GM18526 (cell line): ENCODE data around the gene LRRC32.

Experiments
- POLR2A ChIP-seq: IDR thresholded peaks from 3 replicates; pipeline ENCODE4 v1.6.1; 2011; ENCODE audit not compliant: insufficient read length; ENCODE audit errors: extremely low read depth

LRRC32 gene

GRCh38 chr11:76674517-76675400 is 4.2 kb upstream of the LRRC32 start:
- TF ChIP-seq POLR2A: no peak

DNA sequence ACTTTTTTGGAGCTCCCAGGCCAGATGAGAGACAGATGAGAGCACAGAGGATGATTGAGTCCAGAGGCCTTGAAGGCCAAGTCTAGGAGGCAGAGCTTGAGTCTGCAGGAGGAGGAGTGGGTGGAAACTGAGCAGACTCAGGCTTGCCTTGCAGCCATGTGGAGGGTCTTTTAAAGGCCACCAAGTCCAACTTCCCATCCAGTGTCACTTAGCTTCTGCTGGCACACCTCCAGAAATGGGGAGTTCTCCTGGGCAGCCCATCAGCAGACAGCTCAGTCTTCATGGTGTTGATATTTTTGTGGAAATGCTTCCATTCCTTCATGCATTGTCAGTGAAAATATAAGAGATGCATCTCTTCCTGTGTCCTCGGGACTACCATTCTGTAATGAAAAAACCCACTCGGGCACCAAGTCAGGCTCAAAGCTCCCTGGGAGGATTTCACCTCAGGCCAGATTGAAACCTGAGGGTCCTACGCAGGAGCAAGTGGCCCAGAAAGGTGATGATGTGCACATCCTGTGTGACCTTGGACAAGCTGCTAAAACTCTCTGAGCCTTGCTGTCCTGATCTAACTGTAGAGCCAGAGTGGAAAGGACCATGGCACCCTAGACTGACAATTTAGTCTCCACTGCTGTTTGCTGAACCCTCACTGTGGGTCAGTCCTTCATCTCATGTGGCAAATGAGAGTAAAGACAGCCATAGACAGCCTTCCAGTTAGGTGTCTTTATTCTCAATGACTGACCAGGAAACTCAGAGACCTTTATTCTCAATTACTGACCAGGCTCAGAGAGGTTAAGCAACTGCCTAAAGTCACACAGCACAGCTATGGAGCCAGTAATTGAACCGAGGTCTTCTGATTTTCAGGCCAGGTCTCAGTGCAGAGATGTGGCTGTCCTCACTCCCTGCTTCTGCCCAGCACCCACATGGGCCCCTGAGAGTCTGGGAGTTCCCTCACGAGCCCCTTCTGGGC is 2.9 kb upstream of the LRRC32 start:
- TF ChIP-seq POLR2A: no peak

DNA sequence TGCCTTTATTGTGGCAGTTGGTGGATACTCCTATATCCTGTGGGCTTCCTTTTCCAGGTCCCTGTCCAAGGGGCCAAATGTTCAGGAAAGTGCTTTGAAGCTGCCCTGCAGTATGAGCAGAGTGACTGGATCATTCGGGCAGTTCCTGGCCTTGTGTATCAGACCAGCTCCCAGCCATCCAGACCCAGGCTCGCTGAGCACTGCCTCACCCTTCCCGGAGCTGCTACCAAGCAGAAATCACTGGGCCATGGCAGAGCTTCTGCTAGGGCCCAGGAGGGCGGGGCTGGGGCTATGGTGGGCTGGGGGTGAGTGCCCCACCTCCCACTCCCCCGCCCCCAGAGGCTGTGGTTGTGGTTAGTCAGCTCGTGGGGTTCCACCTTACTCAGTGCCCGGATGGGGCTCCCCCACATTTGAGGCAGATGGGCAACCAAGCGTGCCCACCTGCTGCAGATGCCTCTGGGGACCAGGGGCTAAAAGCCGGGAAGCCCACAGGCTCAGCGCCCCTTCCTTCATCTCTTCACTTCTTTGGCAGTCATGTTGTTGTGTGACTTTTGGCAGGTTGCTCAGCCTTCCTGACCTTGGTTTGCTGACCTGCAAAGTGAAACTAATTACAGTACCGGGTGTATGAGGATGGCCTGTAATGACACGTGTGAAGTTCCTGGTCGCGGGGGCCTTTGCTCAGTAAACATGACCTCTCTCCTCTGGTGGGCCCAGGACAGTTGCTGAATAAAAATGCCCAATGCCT is 2.1 kb upstream of the LRRC32 start:
- no peak for TF ChIP-seq POLR2A

GRCh38 chr11:76671626-76672309 is 1.2 kb upstream of the LRRC32 start:
- TF ChIP-seq POLR2A: no peak

- no peak for TF ChIP-seq POLR2A
Measured at GRCh38 chr11:76671237-76671592, 668 bp upstream of the LRRC32 start.

GRCh38 chr11:76669901-76670484 is 554 bp downstream of the LRRC32 start:
- TF ChIP-seq POLR2A: no peak

- TF ChIP-seq POLR2A: no peak
Measured at GRCh38 chr11:76668362-76669155, 2.0 kb downstream of the LRRC32 start.

- no peak for TF ChIP-seq POLR2A
Measured at GRCh38 chr11:76667856-76668255, 2.7 kb downstream of the LRRC32 start.

DNA sequence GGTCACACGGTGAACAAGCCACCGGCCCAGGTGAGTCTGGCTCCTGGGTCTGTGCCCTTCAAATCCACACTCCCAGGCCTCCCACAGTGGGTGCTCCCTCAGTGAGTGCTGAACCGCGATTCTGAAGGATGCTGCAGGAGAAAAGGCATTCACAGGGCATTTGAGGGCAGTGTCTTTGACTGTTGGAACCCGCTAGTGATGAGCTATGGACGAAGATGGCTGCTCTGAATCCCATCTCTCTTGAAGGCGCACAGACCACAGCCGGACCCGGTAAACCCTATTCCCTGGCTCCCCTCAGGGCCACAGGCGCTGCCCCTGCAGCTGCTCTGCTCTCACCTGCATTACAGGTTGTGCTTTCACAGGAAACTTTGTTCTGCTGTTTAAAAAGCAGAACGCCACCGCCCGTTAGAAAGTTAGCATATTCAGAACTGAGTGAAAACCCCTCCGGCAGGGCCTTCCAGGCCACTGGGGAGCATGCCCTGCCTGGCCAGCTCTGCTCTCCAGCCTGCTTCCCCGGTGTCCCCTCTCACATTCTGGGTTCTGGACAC is 3.2 kb downstream of the LRRC32 start:
- TF ChIP-seq POLR2A: no peak

DNA sequence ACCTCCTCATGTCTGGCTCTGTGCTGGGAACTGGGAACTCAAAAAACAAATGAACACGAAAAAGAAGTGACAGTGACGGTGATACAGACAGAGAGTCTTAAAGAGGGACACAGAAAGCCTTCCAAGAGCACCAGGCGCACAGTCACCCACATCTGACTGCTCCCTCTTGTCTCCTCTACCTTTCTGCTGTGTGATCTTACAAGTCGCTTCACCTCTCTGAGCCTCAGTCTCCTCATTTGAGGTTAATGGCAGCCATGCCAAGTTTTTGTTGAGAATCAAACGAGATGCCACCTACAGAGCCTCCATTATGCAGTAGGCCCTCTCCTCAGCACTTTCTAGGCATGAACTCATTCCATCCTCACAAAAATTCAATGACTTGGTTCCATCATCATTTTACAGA is 3.7 kb downstream of the LRRC32 start:
- TF ChIP-seq POLR2A: no peak

DNA sequence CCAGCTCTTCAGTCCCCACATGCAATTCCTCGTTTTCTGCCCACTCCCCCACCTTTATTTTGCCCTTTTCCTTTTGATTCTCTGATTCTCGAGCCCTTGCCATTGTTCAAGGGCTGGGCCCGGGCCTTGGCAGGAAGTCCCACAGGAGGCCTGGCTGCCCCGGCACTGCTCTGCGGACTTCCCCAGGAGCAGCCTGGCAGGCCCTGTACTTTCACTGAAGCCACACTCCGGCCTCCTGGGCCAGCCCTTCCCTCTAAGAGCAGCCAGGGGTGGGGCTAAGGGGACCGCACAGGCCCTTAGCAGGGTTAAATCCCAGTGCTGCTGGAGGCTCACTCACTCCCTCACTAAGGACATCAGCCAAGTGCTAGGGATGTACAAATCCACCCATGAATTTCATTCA is 4.1 kb downstream of the LRRC32 start:
- no peak for TF ChIP-seq POLR2A

- TF ChIP-seq POLR2A: no peak
Measured at GRCh38 chr11:76665921-76666351, 4.6 kb downstream of the LRRC32 start.

GRCh38 chr11:76665172-76665571 is 5.4 kb downstream of the LRRC32 start:
- TF ChIP-seq POLR2A: no peak
